ENCODE data around the gene SLC25A33. TPM values are rescaled to one million over a fixed set of nuclear protein-coding genes. Genes with fewer than 3 reads are reported as not detected.

SLC25A33 gene
- total RNA-seq, 3 donors from 2014 or later: 22.2 to 24.9 (median 22.2) TPM

- DNase-seq: no peak
- Mint-ChIP-seq H3K4me3 (no peak overlapping the region), H3K36me3 (ENCODE audit: insufficient read depth) (peaks cover 4% of the 10 kb centered on the region), H3K27me3 (ENCODE audit: low read depth) (no peaks in the 10 kb centered on the region), H3K4me1 (ENCODE audit: low read depth) (peaks cover 10% of the 10 kb centered on the region), H3K9me3 (no peaks in the 10 kb centered on the region)
- ATAC-seq: no peak
These were observed 58.4 kb downstream of the SLC25A33 start for GRCh38 chr1:9597361-9598315.

- Mint-ChIP-seq H3K9me3 (no peaks in the 10 kb centered on the region), H3K4me3 (no peak overlapping the region), H3K27me3 (ENCODE audit: low read depth) (no peaks in the 10 kb centered on the region), H3K36me3 (ENCODE audit: insufficient read depth) (peaks cover 7% of the 10 kb centered on the region), H3K4me1 (ENCODE audit: low read depth) (peaks cover 4% of the 10 kb centered on the region)
- ATAC-seq (no peak), DNase-seq (no peak)
These were observed 59.0 kb downstream of the SLC25A33 start for GRCh38 chr1:9598316-9598700.

- ATAC-seq (no peak), DNase-seq (no peak)
- no peaks in the 10 kb centered on the region for H3K4me1 Mint-ChIP-seq (ENCODE audit: low read depth)
- no peak overlapping the region for H3K4me3 Mint-ChIP-seq
- H3K36me3 Mint-ChIP-seq (ENCODE audit: insufficient read depth): peaks cover 7% of the 10 kb centered on the region
- no peaks in the 10 kb centered on the region for H3K27me3 Mint-ChIP-seq (ENCODE audit: low read depth)
- H3K9me3 Mint-ChIP-seq: no peaks in the 10 kb centered on the region
These were observed 60.5 kb downstream of the SLC25A33 start for GRCh38 chr1:9599741-9600140.

DNA sequence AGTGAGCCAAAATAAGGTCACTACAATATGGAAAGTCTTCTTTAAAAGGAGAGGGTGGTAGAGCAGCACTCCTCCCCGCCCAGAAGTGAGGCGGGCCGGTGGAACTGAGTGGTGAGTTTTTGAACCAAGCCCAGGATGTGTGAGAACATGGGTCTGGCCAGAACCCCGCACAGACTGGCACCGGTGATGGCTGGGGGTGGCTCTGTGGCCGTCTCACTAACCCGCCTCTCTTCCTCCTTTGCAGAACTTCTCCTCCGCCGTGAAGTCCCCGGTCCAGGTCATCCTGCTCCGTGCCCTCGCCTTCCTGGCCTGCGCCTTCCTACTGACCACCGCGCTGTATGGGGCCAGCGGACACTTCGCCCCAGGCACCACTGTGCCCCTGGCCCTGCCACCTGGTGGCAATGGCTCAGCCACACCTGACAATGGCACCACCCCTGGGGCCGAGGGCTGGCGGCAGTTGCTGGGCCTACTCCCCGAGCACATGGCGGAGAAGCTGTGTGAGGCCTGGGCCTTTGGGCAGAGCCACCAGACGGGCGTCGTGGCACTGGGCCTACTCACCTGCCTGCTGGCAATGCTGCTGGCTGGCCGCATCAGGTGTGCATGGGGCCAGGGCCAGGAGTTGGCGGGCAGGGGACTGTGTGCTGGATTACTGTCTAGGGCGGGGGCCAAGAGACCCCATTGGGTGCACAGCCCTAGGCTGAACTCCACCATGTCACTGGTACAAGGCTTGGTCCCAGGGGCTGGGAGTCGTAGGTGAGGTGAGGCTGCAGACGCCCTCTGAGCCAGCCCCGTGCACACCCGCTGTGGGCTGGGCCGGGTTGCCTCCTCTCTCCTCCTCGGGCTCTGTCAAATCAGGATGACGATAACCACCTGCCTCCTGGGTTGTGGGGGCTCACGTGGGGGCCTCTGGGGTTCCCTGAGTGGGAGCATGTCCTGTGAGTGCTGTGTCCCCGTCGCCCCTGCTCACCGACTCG is 61.9 kb downstream of the SLC25A33 start:
- no peaks in the 10 kb centered on the region for H3K9me3 Mint-ChIP-seq
- ATAC-seq: no peak
- DNase-seq: no peak
- no peaks in the 10 kb centered on the region for H3K4me1 Mint-ChIP-seq (ENCODE audit: low read depth)
- no peak overlapping the region for H3K4me3 Mint-ChIP-seq
- peaks cover 7% of the 10 kb centered on the region for H3K36me3 Mint-ChIP-seq (ENCODE audit: insufficient read depth)
- H3K27me3 Mint-ChIP-seq (ENCODE audit: low read depth): no peaks in the 10 kb centered on the region

DNA sequence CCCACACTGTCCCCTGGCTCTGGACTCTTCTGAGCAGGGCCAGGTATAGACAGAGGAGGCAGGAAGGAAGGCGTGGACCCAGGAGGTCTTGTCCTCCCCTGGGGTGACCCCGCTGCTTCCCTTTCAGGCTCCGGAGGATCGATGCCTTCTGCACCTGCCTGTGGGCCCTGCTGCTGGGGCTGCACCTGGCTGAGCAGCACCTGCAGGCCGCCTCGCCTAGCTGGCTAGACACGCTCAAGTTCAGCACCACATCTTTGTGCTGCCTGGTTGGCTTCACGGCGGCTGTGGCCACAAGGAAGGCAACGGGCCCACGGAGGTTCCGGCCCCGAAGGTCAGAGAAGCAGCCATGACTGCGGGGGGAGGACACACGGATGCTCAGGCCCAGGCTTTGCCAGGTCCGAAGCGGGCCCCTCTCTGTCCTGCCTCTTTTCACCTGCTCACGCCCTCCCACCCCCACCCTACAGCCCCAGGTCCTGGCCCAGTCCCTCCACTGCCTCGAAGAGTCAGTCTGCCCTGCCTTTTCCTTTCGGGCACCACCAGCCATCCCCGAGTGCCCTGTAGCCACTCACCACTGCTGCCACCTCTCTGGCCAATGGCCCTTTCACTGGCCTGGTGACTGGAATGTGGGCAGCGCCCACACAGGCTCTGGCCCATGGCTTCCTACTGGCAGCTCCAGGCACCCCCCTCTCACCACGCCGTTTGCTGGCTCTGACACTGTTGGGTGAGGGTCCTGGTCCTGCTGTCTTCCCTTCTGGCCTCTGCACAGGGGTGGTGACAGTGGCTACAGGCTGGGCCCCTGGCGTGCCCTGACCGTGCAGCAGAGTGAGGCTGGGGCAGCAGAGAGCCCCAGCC is 62.9 kb downstream of the SLC25A33 start:
- H3K27me3 Mint-ChIP-seq (ENCODE audit: low read depth): no peaks in the 10 kb centered on the region
- ATAC-seq: no peak
- no peaks in the 10 kb centered on the region for H3K9me3 Mint-ChIP-seq
- peaks cover 7% of the 10 kb centered on the region for H3K36me3 Mint-ChIP-seq (ENCODE audit: insufficient read depth)
- no peak overlapping the region for H3K4me3 Mint-ChIP-seq
- no peak for DNase-seq
- H3K4me1 Mint-ChIP-seq (ENCODE audit: low read depth): no peaks in the 10 kb centered on the region

GRCh38 chr1:9602794-9603167 is 63.5 kb downstream of the SLC25A33 start:
- Mint-ChIP-seq H3K4me3 (no peak overlapping the region), H3K9me3 (no peaks in the 10 kb centered on the region), H3K27me3 (ENCODE audit: low read depth) (no peaks in the 10 kb centered on the region), H3K36me3 (ENCODE audit: insufficient read depth) (peaks cover 9% of the 10 kb centered on the region), H3K4me1 (ENCODE audit: low read depth) (no peaks in the 10 kb centered on the region)
- ATAC-seq (no peak), DNase-seq (no peak)

GRCh38 chr1:9603307-9603706 is 64.0 kb downstream of the SLC25A33 start:
- Mint-ChIP-seq H3K36me3 (ENCODE audit: insufficient read depth) (peaks cover 9% of the 10 kb centered on the region), H3K4me3 (no peak overlapping the region)
- no peak for DNase-seq

GRCh38 chr1:9603766-9604753 is 64.8 kb downstream of the SLC25A33 start:
- H3K36me3 Mint-ChIP-seq (ENCODE audit: insufficient read depth): peaks cover 9% of the 10 kb centered on the region
- DNase-seq (no peak), ATAC-seq (no peak)
- H3K9me3 Mint-ChIP-seq: no peaks in the 10 kb centered on the region
- no peaks in the 10 kb centered on the region for H3K27me3 Mint-ChIP-seq (ENCODE audit: low read depth)
- no peak overlapping the region for H3K4me3 Mint-ChIP-seq
- no peaks in the 10 kb centered on the region for H3K4me1 Mint-ChIP-seq (ENCODE audit: low read depth)

More at GRCh38 chr1:9603307-9603706, 64.0 kb downstream of the SLC25A33 start:
- Mint-ChIP-seq H3K4me1 (ENCODE audit: low read depth) (no peaks in the 10 kb centered on the region), H3K27me3 (ENCODE audit: low read depth) (no peaks in the 10 kb centered on the region), H3K9me3 (no peaks in the 10 kb centered on the region)
- ATAC-seq: no peak

DNA sequence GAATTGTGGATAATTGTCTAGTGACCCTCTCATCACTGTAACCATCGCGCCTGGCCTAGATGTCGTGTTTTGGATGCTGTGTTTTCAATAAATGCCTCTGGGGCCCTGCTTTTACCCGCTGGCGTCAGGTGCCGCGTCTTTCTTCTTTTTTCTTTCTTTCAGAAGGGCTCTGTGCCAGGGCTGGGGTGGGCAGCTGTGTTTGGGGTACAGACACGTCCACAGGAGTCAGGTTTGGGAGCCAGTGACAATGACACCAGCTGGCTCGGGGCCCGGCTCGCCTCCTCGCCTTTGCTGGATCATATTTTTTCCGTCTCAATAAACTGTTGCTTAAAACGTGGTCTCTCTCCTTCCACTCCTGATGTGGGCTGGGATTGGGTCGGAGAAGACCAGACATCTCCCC is 65.6 kb downstream of the SLC25A33 start:
- Mint-ChIP-seq H3K4me1 (ENCODE audit: low read depth) (no peaks in the 10 kb centered on the region), H3K4me3 (no peak overlapping the region), H3K36me3 (ENCODE audit: insufficient read depth) (peaks cover 6% of the 10 kb centered on the region), H3K27me3 (ENCODE audit: low read depth) (no peaks in the 10 kb centered on the region), H3K9me3 (no peaks in the 10 kb centered on the region)
- ATAC-seq: no peak
- DNase-seq: no peak

GRCh38 chr1:9605946-9606455 is 66.7 kb downstream of the SLC25A33 start:
- H3K36me3 Mint-ChIP-seq (ENCODE audit: insufficient read depth): peaks cover 6% of the 10 kb centered on the region
- H3K4me1 Mint-ChIP-seq (ENCODE audit: low read depth): no peaks in the 10 kb centered on the region
- H3K4me3 Mint-ChIP-seq: no peak overlapping the region
- no peaks in the 10 kb centered on the region for H3K27me3 Mint-ChIP-seq (ENCODE audit: low read depth)
- no peak for ATAC-seq
- no peak for DNase-seq
- H3K9me3 Mint-ChIP-seq: no peaks in the 10 kb centered on the region

DNA sequence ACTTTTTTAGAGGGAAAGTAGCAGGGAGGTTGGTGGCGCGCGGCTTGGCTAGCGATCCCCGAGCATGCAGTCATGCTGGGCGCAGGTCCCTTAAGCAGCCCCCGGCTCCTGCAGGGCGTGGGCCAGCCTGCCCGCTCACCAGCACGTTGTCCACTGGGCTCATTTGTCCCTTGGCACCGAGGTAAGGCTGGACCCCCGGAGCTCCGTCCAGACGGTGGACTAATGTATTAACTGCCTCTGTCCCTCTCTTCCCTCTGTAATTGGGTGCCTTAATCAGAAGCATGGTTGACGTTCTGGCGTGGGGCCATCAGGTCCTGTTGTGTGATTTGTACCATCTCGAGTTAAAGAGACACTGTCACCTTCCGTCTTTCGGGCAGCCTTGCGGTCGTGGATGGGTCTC is 67.2 kb downstream of the SLC25A33 start:
- DNase-seq (no peak), ATAC-seq (no peak)
- Mint-ChIP-seq H3K4me1 (ENCODE audit: low read depth) (no peaks in the 10 kb centered on the region), H3K4me3 (no peak overlapping the region), H3K9me3 (no peaks in the 10 kb centered on the region), H3K36me3 (ENCODE audit: insufficient read depth) (peaks cover 6% of the 10 kb centered on the region), H3K27me3 (ENCODE audit: low read depth) (no peaks in the 10 kb centered on the region)

- Mint-ChIP-seq H3K4me1 (ENCODE audit: low read depth) (no peaks in the 10 kb centered on the region), H3K36me3 (ENCODE audit: insufficient read depth) (peaks cover 6% of the 10 kb centered on the region), H3K4me3 (no peak overlapping the region), H3K9me3 (no peaks in the 10 kb centered on the region), H3K27me3 (ENCODE audit: low read depth) (no peaks in the 10 kb centered on the region)
- no peak for ATAC-seq
- DNase-seq: no peak
These were observed 67.7 kb downstream of the SLC25A33 start for GRCh38 chr1:9606948-9607347.

- H3K27me3 Mint-ChIP-seq (ENCODE audit: low read depth): no peaks in the 10 kb centered on the region
- DNase-seq (no peak), ATAC-seq (no peak)
- no peak overlapping the region for H3K4me3 Mint-ChIP-seq
- no peaks in the 10 kb centered on the region for H3K9me3 Mint-ChIP-seq
- H3K4me1 Mint-ChIP-seq (ENCODE audit: low read depth): no peaks in the 10 kb centered on the region
- peaks cover 6% of the 10 kb centered on the region for H3K36me3 Mint-ChIP-seq (ENCODE audit: insufficient read depth)
These were observed 68.1 kb downstream of the SLC25A33 start for GRCh38 chr1:9607352-9607751.
